HEK293T (cell line): Measurements from ENCODE around the gene REXO4.

Experiments used
- ARNT ChIP-seq: fragments of 450-650 bp; IDR thresholded peaks from 2 replicates; pipeline ENCODE4 v1.6.1; 2017; ENCODE audit warnings: mild to moderate bottlenecking
- BHLHE40 ChIP-seq: fragments of 450-650 bp; IDR thresholded peaks from 2 replicates; pipeline ENCODE4 v1.6.1; 2016; ENCODE audit warnings: mild to moderate bottlenecking, moderate library complexity, borderline replicate concordance
- FOXK2 ChIP-seq: fragments of 450-650 bp; IDR thresholded peaks from 2 replicates; pipeline ENCODE4 v1.6.1; 2016; ENCODE audit warnings: mild to moderate bottlenecking
- FOXM1 ChIP-seq: fragments of 450-650 bp; IDR thresholded peaks from 2 replicates; pipeline ENCODE4 v1.6.1; 2017; ENCODE audit warnings: mild to moderate bottlenecking, borderline replicate concordance
- SP1 ChIP-seq: fragments of 450-650 bp; IDR thresholded peaks from 2 replicates; pipeline ENCODE4 v1.6.1; 2017
- SUZ12 ChIP-seq: fragments of 450-650 bp; IDR thresholded peaks from 2 replicates; pipeline ENCODE4 v1.6.1; 2016; ENCODE audit warnings: mild to moderate bottlenecking
- TF ChIP-seq, protein P1 (sequence below): fragments of 450-650 bp; IDR thresholded peaks from 2 replicates; pipeline ENCODE4 v1.6.1; 2016

DNA sequence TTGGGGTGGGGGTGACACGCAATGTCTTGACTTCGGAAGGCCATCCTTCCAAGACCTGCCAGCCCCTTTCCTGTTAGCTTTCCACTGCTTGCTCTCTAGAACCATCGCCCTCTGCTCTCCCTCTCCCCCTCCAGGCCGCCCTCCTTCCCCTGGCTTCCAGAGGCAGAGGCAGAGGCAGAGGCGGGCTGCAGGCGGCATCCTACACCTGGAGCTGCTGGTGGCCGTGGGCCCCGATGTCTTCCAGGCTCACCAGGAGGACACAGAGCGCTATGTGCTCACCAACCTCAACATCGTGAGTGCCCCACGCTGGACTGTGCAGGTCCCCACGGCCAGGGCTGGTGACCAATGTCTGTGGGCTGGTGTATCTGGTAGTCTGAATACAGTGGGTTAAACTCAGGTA, 6.4 kb upstream of the REXO4 start:
- no peak for TF ChIP-seq SUZ12
- TF ChIP-seq, protein P1, sequence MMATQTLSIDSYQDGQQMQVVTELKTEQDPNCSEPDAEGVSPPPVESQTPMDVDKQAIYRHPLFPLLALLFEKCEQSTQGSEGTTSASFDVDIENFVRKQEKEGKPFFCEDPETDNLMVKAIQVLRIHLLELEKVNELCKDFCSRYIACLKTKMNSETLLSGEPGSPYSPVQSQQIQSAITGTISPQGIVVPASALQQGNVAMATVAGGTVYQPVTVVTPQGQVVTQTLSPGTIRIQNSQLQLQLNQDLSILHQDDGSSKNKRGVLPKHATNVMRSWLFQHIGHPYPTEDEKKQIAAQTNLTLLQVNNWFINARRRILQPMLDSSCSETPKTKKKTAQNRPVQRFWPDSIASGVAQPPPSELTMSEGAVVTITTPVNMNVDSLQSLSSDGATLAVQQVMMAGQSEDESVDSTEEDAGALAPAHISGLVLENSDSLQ: no peak
- TF ChIP-seq ARNT: no peak
- no peak for TF ChIP-seq SP1
- TF ChIP-seq FOXK2: no peak
- TF ChIP-seq BHLHE40: no peak
- TF ChIP-seq FOXM1: no peak
